Liver (tissue), 9 donors: ENCODE measurements around the gene PRICKLE1. TPM values are rescaled to one million over a fixed set of nuclear protein-coding genes. Genes with fewer than 3 reads are reported as not detected.

Experiments used
- DNase-seq: peaks from one replicate; pipeline ENCODE4 v3.0.0-alpha.2; 2017; ENCODE audit warnings: low spot score
- H3K27ac ChIP-seq, 2 donors: one replicate each; pipeline ENCODE4 v1.7.0; 2013; ENCODE audit warnings: inconsistent platforms in 2 of 2, low read length in 2 of 2, control low read depth in 1 of 2, low read depth in 1 of 2, mild to moderate bottlenecking in 1 of 2
- H3K27me3 ChIP-seq, 4 donors: one replicate each; pipeline versions ENCODE4 v1.6.1 to v1.7.0; 2013; ENCODE audit warnings: low read length in 3 of 4, inconsistent platforms in 1 of 4, mild to moderate bottlenecking in 1 of 4, moderate library complexity in 1 of 4; ENCODE audit not compliant: control insufficient read depth in 4 of 4, insufficient read depth in 4 of 4
- H3K36me3 ChIP-seq, 4 donors: one replicate each; pipeline versions ENCODE4 v1.6.1 to v1.7.0; 2013; ENCODE audit warnings: low read length in 3 of 4, mild to moderate bottlenecking in 3 of 4, low read depth in 1 of 4, moderate library complexity in 1 of 4; ENCODE audit not compliant: control insufficient read depth in 4 of 4, insufficient read depth in 3 of 4
- H3K4me1 ChIP-seq, 4 donors: one replicate each; pipeline versions ENCODE4 v1.6.1 to v1.7.0; 2013; ENCODE audit warnings: low read length in 3 of 4, mild to moderate bottlenecking in 3 of 4, moderate library complexity in 1 of 4; ENCODE audit not compliant: control insufficient read depth in 4 of 4, insufficient read depth in 4 of 4
- H3K4me3 ChIP-seq, 3 donors: one replicate each; pipeline versions ENCODE4 v1.6.1 to v1.7.0; 2013; ENCODE audit warnings: low read length in 3 of 3, control low read depth in 1 of 3, low read depth in 1 of 3, mild to moderate bottlenecking in 1 of 3
- H3K9ac ChIP-seq, 2 donors: one replicate each; pipeline ENCODE4 v1.7.0; 2013; ENCODE audit warnings: low read length in 2 of 2, mild to moderate bottlenecking in 2 of 2, moderate library complexity in 2 of 2, control low read depth in 1 of 2, low read depth in 1 of 2
- H3K9me3 ChIP-seq, 4 donors: one replicate each; pipeline versions ENCODE4 v1.6.1 to v1.7.0; 2013; ENCODE audit warnings: low read length in 3 of 4; ENCODE audit not compliant: control insufficient read depth in 4 of 4
- CTCF ChIP-seq: fragments of 150-350 bp; IDR thresholded peaks from 2 replicates; pipeline ENCODE4 v1.5.1; 2017; ENCODE audit warnings: improper control_type of control experiment, low read depth, low read length; ENCODE audit not compliant: missing input control
- EGR1 ChIP-seq, 2 donors: IDR thresholded peaks; 2 replicates each; pipeline ENCODE4 v1.6.1; 2016 to 2018; ENCODE audit warnings: antibody characterized with exemption in 2 of 2, low read depth in 2 of 2
- FOXA1 ChIP-seq: IDR thresholded peaks from 2 replicates; pipeline ENCODE4 v1.6.1; 2016; ENCODE audit warnings: antibody characterized with exemption
- FOXA2 ChIP-seq: IDR thresholded peaks from 2 replicates; pipeline ENCODE4 v1.6.1; 2016; ENCODE audit warnings: antibody characterized with exemption
- GABPA ChIP-seq, 2 donors: IDR thresholded peaks in 1 of 2; conservative IDR thresholded peaks in 1 of 2; 2 replicates each; pipeline ENCODE4 v1.6.1; 2016; ENCODE audit warnings: antibody characterized with exemption in 2 of 2, mild to moderate bottlenecking in 1 of 2, moderate library complexity in 1 of 2
- HNF4A ChIP-seq, 2 donors: conservative IDR thresholded peaks; 2 replicates each; pipeline ENCODE4 v1.6.1; 2016; ENCODE audit warnings: antibody characterized with exemption in 2 of 2, mild to moderate bottlenecking in 2 of 2
- HNF4G ChIP-seq: IDR thresholded peaks from 2 replicates; pipeline ENCODE4 v1.6.1; 2016; ENCODE audit warnings: antibody characterized with exemption
- JUND ChIP-seq, 2 donors: IDR thresholded peaks; 2 replicates each; pipeline ENCODE4 v1.6.1; 2016; ENCODE audit warnings: antibody characterized with exemption in 2 of 2
- NR2F2 ChIP-seq: IDR thresholded peaks from 2 replicates; pipeline ENCODE4 v1.6.1; 2016; ENCODE audit warnings: antibody characterized with exemption
- RAD21 ChIP-seq, 2 donors: IDR thresholded peaks; 2 replicates each; pipeline ENCODE4 v1.6.1; 2016; ENCODE audit warnings: antibody characterized with exemption in 2 of 2, mild to moderate bottlenecking in 2 of 2
- REST ChIP-seq: IDR thresholded peaks from 2 replicates; pipeline ENCODE4 v1.6.1; 2016; ENCODE audit warnings: antibody characterized with exemption, mild to moderate bottlenecking
- RXRA ChIP-seq, 2 donors: IDR thresholded peaks; 2 replicates each; pipeline ENCODE4 v1.6.1; 2017 to 2018; ENCODE audit warnings: antibody characterized with exemption in 2 of 2, mild to moderate bottlenecking in 1 of 2
- SP1 ChIP-seq: IDR thresholded peaks from 2 replicates; pipeline ENCODE4 v1.6.1; 2018; ENCODE audit warnings: antibody characterized with exemption, mild to moderate bottlenecking
- TAF1 ChIP-seq: conservative IDR thresholded peaks from 2 replicates; pipeline ENCODE4 v1.6.1; 2016; ENCODE audit warnings: antibody characterized with exemption, mild to moderate bottlenecking
- YY1 ChIP-seq: IDR thresholded peaks from 2 replicates; pipeline ENCODE4 v1.6.1; 2016; ENCODE audit warnings: antibody characterized with exemption, mild to moderate bottlenecking
- WGBS: extraction: QIAGEN DNeasy Blood & Tissue Kit; methylation state at CpG from one replicate; pipeline ENCODE4 v1.1.7; 2013; 5-methylcytosine and 5-hydroxymethylcytosine counted together
- polyA plus RNA-seq, 2 donors: library from polyadenylated mRNA; stranded (reverse) in 1 of 2; unstranded in 1 of 2; fragments of 200-250 nt in 1 of 2; fragments of >200 nt in 1 of 2; fragmentation: Nextera tagmentation in 1 of 2; extraction: Ambion mirVana in 1 of 2; gene quantifications; one replicate each; pipeline versions ENCODE4 v1.2.1 to v1.2.3, GENCODE V29; 2013 to 2015
- total RNA-seq, 2 donors: library from RNA; depleted of rRNA; stranded (reverse); fragments of >200 nt; gene quantifications; one replicate each; pipeline ENCODE4 v1.2.3, GENCODE V29; 2014
- TF ChIP-seq, protein P1 (sequence below): IDR thresholded peaks from 2 replicates; pipeline ENCODE4 v1.6.1; 2016; ENCODE audit warnings: antibody characterized with exemption
- TF ChIP-seq, protein P2 (sequence below): IDR thresholded peaks from 2 replicates; pipeline ENCODE4 v1.6.1; 2016; ENCODE audit warnings: antibody characterized with exemption
- donor health status: healthy.
- donor health status: healthy.
- donor health status: healthy.
- donor health status: healthy.
- donor health status: healthy.

The PRICKLE1 gene
- total and polyA plus RNA-seq, 4 donors, result 0.59 to 5.7 (median 2.2) TPM

- TF ChIP-seq, protein P1, sequence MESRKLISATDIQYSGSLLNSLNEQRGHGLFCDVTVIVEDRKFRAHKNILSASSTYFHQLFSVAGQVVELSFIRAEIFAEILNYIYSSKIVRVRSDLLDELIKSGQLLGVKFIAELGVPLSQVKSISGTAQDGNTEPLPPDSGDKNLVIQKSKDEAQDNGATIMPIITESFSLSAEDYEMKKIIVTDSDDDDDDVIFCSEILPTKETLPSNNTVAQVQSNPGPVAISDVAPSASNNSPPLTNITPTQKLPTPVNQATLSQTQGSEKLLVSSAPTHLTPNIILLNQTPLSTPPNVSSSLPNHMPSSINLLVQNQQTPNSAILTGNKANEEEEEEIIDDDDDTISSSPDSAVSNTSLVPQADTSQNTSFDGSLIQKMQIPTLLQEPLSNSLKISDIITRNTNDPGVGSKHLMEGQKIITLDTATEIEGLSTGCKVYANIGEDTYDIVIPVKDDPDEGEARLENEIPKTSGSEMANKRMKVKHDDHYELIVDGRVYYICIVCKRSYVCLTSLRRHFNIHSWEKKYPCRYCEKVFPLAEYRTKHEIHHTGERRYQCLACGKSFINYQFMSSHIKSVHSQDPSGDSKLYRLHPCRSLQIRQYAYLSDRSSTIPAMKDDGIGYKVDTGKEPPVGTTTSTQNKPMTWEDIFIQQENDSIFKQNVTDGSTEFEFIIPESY, result no peak
- TF ChIP-seq RXRA (IDR thresholded peaks at IDR 0.05) (no peak), FOXA1 (no peak), NR2F2 (no peak)
These were observed 64.1 kb downstream of the PRICKLE1 start (continued) for GRCh38 chr12:42525444-42525843.

DNA sequence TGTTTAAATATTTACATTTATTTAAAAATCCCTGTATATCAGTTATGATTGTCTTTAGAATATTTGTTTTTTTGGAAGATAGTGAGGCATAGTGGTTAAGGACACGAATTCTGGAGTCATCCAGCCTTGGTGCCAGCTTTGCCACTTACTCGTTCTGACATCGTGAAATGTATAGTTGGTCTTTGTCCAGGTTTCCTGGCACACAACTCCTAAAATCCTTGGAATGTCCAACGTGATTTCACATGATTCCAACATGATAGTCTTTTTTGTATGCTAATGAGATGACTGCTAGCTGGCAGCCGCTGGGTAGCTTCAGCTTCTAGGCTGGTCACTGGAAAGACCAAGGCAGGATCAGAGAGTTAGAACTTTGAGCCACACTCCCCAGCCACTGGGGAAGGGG lies 64.8 kb downstream of the PRICKLE1 start:
- TF ChIP-seq RAD21 (IDR thresholded peaks at IDR 0.05) (no peak), JUND (IDR thresholded peaks at IDR 0.05) (no peak), HNF4G (no peak), HNF4A (conservative IDR thresholded peaks at IDR 0.05) (no peak), TAF1 (no peak), RXRA (IDR thresholded peaks at IDR 0.05) (no peak), YY1 (no peak), EGR1 (IDR thresholded peaks at IDR 0.05; ENCODE audit: low read depth in 2 of 2) (no peak), REST (no peak), GABPA (IDR thresholded peaks at IDR 0.05 in 1 of 2, conservative IDR thresholded peaks at IDR 0.05 in 1 of 2) (no peak), NR2F2 (no peak), SP1 (no peak), FOXA2 (no peak), CTCF (no peak)
- TF ChIP-seq, protein P2, sequence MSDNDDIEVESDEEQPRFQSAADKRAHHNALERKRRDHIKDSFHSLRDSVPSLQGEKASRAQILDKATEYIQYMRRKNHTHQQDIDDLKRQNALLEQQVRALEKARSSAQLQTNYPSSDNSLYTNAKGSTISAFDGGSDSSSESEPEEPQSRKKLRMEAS, result no peak
- TF ChIP-seq, protein P1, result no peak
- no peaks in the 10 kb centered on the region for H3K9me3 ChIP-seq
- H3K9ac ChIP-seq, result no peak overlapping the region
- 87% methylated on average over 5 of the region's 5 CpGs for WGBS
- no peak overlapping the region for H3K4me3 ChIP-seq
- H3K27me3 ChIP-seq, result no peaks in the 10 kb centered on the region
- H3K27ac ChIP-seq, result no peak overlapping the region
- H3K4me1 ChIP-seq, result no peaks in the 10 kb centered on the region
- DNase-seq, result no peak
- no peaks in the 10 kb centered on the region for H3K36me3 ChIP-seq
